B cell (primary cell): Measurements from ENCODE around the gene CBL.

Experiments used
- EZH2 ChIP-seq: IDR thresholded peaks from 2 replicates; pipeline ENCODE4 v1.6.1; 2012; ENCODE audit warnings: borderline replicate concordance, low read depth, mild to moderate bottlenecking, moderate library complexity, low read length; ENCODE audit not compliant: insufficient read depth, poor library complexity, severe bottlenecking
- TF ChIP-seq, protein P1 (sequence below): fragments of 200-600 bp; IDR thresholded peaks from one replicate; pipeline ENCODE4 v1.8.0; 2022; ENCODE audit warnings: antibody characterized with exemption, mild to moderate bottlenecking

DNA sequence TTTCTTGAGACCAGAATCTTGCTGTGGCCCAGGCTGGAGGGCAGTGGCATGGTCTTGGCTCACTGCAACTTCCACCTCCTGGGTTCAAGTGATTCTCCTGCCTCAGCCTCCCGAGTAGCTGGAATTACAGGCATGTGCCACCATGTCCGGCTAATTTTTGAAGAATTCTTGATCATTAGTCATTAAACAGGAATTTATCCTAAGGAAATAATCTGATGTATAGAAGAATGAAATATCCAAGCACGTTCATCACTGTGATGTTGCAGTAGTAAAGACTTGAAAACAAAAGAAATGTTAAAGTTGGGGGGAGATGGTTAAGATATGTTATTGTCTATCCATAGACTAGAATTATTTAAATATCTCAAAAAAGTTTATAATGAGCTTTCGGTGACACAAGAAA lies 23.6 kb downstream of the CBL start:
- TF ChIP-seq, protein P1, sequence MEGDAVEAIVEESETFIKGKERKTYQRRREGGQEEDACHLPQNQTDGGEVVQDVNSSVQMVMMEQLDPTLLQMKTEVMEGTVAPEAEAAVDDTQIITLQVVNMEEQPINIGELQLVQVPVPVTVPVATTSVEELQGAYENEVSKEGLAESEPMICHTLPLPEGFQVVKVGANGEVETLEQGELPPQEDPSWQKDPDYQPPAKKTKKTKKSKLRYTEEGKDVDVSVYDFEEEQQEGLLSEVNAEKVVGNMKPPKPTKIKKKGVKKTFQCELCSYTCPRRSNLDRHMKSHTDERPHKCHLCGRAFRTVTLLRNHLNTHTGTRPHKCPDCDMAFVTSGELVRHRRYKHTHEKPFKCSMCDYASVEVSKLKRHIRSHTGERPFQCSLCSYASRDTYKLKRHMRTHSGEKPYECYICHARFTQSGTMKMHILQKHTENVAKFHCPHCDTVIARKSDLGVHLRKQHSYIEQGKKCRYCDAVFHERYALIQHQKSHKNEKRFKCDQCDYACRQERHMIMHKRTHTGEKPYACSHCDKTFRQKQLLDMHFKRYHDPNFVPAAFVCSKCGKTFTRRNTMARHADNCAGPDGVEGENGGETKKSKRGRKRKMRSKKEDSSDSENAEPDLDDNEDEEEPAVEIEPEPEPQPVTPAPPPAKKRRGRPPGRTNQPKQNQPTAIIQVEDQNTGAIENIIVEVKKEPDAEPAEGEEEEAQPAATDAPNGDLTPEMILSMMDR: no peak
- no peak for TF ChIP-seq EZH2
